B cell (primary cell): Measurements from ENCODE around the gene IGFBP7.

Experiments used
- CTCF ChIP-seq: fragments of 200-600 bp; IDR thresholded peaks from one replicate; pipeline ENCODE4 v1.8.0; 2022; ENCODE audit warnings: antibody characterized with exemption, mild to moderate bottlenecking
- EZH2 ChIP-seq: IDR thresholded peaks from 2 replicates; pipeline ENCODE4 v1.6.1; 2012; ENCODE audit warnings: borderline replicate concordance, low read depth, mild to moderate bottlenecking, moderate library complexity, low read length; ENCODE audit not compliant: insufficient read depth, poor library complexity, severe bottlenecking

- TF ChIP-seq CTCF: no peak
- TF ChIP-seq EZH2: no peak
Observed at GRCh38 chr4:57039345-57039744, 70.8 kb downstream of the IGFBP7 start.
